Kidney (tissue), 14 donors: ENCODE results near the gene ERGIC3. TPM values are rescaled to one million over a fixed set of nuclear protein-coding genes. Genes with fewer than 3 reads are reported as not detected.

Experiments used
- DNase-seq, 5 donors: peaks; one replicate each; pipeline ENCODE4 v3.0.0-alpha.2; 2013 to 2020
- FAIRE-seq: peaks from 2 replicates; lab custom pipeline; 2012; peaks lifted over from hg19 to GRCh38; lab: Jason Lieb, UNC
- H3K27ac ChIP-seq, 2 donors: one replicate each; pipeline ENCODE4 v1.7.0; 2013; ENCODE audit warnings: low read depth in 2 of 2, low read length in 2 of 2, inconsistent platforms in 1 of 2
- H3K27me3 ChIP-seq: one replicate; pipeline ENCODE4 v1.7.1; 2013; ENCODE audit warnings: low read length, inconsistent platforms; ENCODE audit not compliant: control insufficient read depth, insufficient read depth
- H3K36me3 ChIP-seq, 3 donors: one replicate each; pipeline versions ENCODE4 v1.7.0 to v1.7.1; 2013; ENCODE audit warnings: low read length in 3 of 3, control low read depth in 1 of 3, inconsistent platforms in 1 of 3; ENCODE audit not compliant: insufficient read depth in 3 of 3, control insufficient read depth in 2 of 3
- H3K4me1 ChIP-seq, 3 donors: one replicate each; pipeline versions ENCODE4 v1.7.0 to v1.7.1; 2013; ENCODE audit warnings: low read length in 3 of 3, inconsistent platforms in 1 of 3, low read depth in 1 of 3; ENCODE audit not compliant: control insufficient read depth in 2 of 3, insufficient read depth in 2 of 3
- H3K4me3 ChIP-seq, 3 donors: one replicate each; pipeline versions ENCODE4 v1.7.0 to v1.8.1; 2013; ENCODE audit warnings: low read length in 3 of 3, control low read depth in 1 of 3, inconsistent platforms in 1 of 3
- H3K9ac ChIP-seq, 3 donors: one replicate each; pipeline versions ENCODE4 v1.7.0 to v1.7.1; 2013; ENCODE audit warnings: low read length in 3 of 3, control low read depth in 1 of 3, inconsistent platforms in 1 of 3
- H3K9me3 ChIP-seq, 3 donors: one replicate each; pipeline versions ENCODE4 v1.7.0 to v1.7.1; 2013; ENCODE audit warnings: low read length in 3 of 3, control low read depth in 1 of 3, inconsistent platforms in 1 of 3; ENCODE audit not compliant: control insufficient read depth in 2 of 3, insufficient read depth in 1 of 3
- intact Hi-C: fragments of 100-400 bp; cut with DNase I; formaldehyde crosslinking; loops from one replicate; pipeline ENCODE4 v1.11.1; 2022
- polyA plus RNA-seq: library from polyadenylated mRNA; stranded (reverse); fragments of 350-450 nt; fragmentation: Illumina TruSeq; extraction: RNeasy Lipid Tissue Mini Kit (QIAGEN cat#74804); gene quantifications from one replicate; pipeline ENCODE4 v1.2.3, GENCODE V29; 2014; ENCODE audit warnings: low read depth, low replicate concordance; ENCODE audit not compliant: insufficient read depth
- total RNA-seq: library from RNA; stranded (reverse); fragmentation: NEBNext Ultra II Directional; extraction: Animal tissue kit (Norgen Biotek cat#: 25700); gene quantifications from one replicate; pipeline ENCODE4 v1.2.1, GENCODE V29; 2021
- TF ChIP-seq, protein P1 (sequence below): IDR thresholded peaks from 3 replicates; pipeline ENCODE4 v1.5.1; 2012; ENCODE audit warnings: mild to moderate bottlenecking, moderate library complexity, borderline replicate concordance; ENCODE audit not compliant: insufficient read depth; ENCODE audit errors: extremely low read depth
- donor health status: control.
- donor health status: control.
- donor health status: control.
- donor health status: control.
- donor health status: control.
- donor health status: DM: yes; HTN: yes; CAD: no.
- donor health status: Normal renal cell carcinoma (clear cell type).

Gene ERGIC3
- total and polyA plus RNA-seq, 2 donors from 2014 or later, result 230 to 371 TPM

DNA sequence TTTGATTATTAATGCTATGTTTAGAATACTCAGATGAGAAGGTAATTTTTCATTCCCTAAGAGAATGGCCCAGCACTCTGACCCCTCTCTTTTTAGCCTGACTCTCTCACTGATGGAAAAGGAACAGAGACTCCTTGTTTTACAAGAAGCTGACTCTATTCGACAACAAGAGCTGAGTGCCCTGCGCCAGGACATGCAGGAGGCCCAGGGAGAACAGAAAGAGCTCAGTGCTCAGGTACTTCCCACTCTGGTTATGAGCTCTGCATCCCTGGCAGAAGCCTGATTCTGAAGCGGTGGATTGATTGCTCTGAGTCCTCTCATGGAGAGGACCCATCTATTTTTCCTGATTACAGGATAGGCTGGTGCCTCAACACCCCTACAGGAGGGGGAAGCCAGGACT lies 45.4 kb upstream of the ERGIC3 start:
- intact Hi-C loops, result no loop called here
- Histone ChIP-seq H3K27ac (no peak overlapping the region), H3K9me3 (no peaks in the 10 kb centered on the region), H3K9ac (no peak overlapping the region), H3K36me3 (peaks cover 3 to 33% (median 24%) of the 10 kb centered on the region in 3 donors), H3K4me1 (no peaks in the 10 kb centered on the region), H3K4me3 (no peak overlapping the region), H3K27me3 (no peaks in the 10 kb centered on the region)
- no peak for FAIRE-seq
- TF ChIP-seq, protein P1, sequence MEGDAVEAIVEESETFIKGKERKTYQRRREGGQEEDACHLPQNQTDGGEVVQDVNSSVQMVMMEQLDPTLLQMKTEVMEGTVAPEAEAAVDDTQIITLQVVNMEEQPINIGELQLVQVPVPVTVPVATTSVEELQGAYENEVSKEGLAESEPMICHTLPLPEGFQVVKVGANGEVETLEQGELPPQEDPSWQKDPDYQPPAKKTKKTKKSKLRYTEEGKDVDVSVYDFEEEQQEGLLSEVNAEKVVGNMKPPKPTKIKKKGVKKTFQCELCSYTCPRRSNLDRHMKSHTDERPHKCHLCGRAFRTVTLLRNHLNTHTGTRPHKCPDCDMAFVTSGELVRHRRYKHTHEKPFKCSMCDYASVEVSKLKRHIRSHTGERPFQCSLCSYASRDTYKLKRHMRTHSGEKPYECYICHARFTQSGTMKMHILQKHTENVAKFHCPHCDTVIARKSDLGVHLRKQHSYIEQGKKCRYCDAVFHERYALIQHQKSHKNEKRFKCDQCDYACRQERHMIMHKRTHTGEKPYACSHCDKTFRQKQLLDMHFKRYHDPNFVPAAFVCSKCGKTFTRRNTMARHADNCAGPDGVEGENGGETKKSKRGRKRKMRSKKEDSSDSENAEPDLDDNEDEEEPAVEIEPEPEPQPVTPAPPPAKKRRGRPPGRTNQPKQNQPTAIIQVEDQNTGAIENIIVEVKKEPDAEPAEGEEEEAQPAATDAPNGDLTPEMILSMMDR, result no peak
- DNase-seq, result no peak

GRCh38 chr20:35497320-35497719 lies 44.6 kb upstream of the ERGIC3 start:
- H3K27me3 ChIP-seq, result no peaks in the 10 kb centered on the region
- H3K27ac ChIP-seq, result no peak overlapping the region
- no peak for DNase-seq
- H3K9ac ChIP-seq, result no peak overlapping the region
- H3K4me1 ChIP-seq, result no peaks in the 10 kb centered on the region
- intact Hi-C loops, result no loop called here
- no peak overlapping the region for H3K4me3 ChIP-seq
- peaks cover 3 to 37% (median 28%) of the 10 kb centered on the region in 3 donors for H3K36me3 ChIP-seq
- TF ChIP-seq, protein P1, result no peak
- H3K9me3 ChIP-seq, result no peaks in the 10 kb centered on the region
- FAIRE-seq, result no peak

DNA sequence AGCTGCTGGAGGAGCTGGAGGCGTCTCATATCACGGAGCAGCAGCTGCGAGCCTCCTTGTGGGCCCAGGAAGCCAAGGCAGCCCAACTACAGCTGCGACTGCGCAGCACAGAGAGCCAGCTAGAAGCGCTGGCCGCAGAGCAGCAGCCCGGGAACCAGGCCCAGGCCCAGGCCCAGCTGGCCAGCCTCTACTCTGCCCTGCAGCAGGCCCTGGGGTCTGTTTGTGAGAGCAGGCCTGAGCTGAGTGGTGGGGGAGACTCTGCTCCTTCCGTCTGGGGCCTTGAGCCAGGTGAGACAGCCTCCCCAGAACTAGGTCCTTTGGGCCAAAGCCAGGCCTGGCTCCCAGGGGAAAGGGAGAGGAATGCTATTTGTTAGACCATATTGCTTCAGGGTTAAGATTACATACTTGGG lies 44.1 kb upstream of the ERGIC3 start:
- Histone ChIP-seq H3K36me3 (peaks cover 3 to 42% (median 30%) of the 10 kb centered on the region in 3 donors), H3K9ac (no peak overlapping the region), H3K9me3 (no peaks in the 10 kb centered on the region), H3K27ac (no peak overlapping the region), H3K27me3 (no peaks in the 10 kb centered on the region), H3K4me3 (no peak overlapping the region), H3K4me1 (no peaks in the 10 kb centered on the region)
- DNase-seq (peak in 1 of 5 donors; percentile 85), FAIRE-seq (no peak)
- intact Hi-C loops, result no loop called here
- TF ChIP-seq, protein P1, result no peak

- intact Hi-C loops, result no loop called here
- FAIRE-seq (no peak), DNase-seq (no peak)
- Histone ChIP-seq H3K27me3 (no peaks in the 10 kb centered on the region), H3K4me1 (no peaks in the 10 kb centered on the region), H3K27ac (no peak overlapping the region), H3K9ac (no peak overlapping the region), H3K9me3 (no peaks in the 10 kb centered on the region), H3K4me3 (no peak overlapping the region), H3K36me3 (peaks cover 3 to 33% (median 28%) of the 10 kb centered on the region in 3 donors)
- TF ChIP-seq, protein P1, result no peak
Observed at GRCh38 chr20:35499271-35499670, 42.6 kb upstream of the ERGIC3 start.
